Measurements from ENCODE around the gene NOS2.
"Not testable (repeated sequence)": the region's sequence is repeated elsewhere in the genome, so short reads cannot be mapped to it uniquely, and the experiment has no call there.

NOS2 gene

GRCh38 chr17:27780092-27780827 is 20.1 kb downstream of the NOS2 start:
- Histone ChIP-seq H3K4me1 (ENCODE audit: control insufficient read depth, insufficient read depth, low read length) (no peaks in the 10 kb centered on the region), H3K27me3 (ENCODE audit: control insufficient read depth, insufficient read depth, low read length) (no peaks in the 10 kb centered on the region), H3K36me3 (ENCODE audit: control insufficient read depth, insufficient read depth, low read length) (no peaks in the 10 kb centered on the region), H3K4me3 (ENCODE audit: low read depth, low read length) (no peak overlapping the region), H3K9ac (ENCODE audit: low read depth, low read length) (no peak overlapping the region), H3K9me3 (ENCODE audit: control insufficient read depth, insufficient read depth, low read length) (no peaks in the 10 kb centered on the region)

DNA sequence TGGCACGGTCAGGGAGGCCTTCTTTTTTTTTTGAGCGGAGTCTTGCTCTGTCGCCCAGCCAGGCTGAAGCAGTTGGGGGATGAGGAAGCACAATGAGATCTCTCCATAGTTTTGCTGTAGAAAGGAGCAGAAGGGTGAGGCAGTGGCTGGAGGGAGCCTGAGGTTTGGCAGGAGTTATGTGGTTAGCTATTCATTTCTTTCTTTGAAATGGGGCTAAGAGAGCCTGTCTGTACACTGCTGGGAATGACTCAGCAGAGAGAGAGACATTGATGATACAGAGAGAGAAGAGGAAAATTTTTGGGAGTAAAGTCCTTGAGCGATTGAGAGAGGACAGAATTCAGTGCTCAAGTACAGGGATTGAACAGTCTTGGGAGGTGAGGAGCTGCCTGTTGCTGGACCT is 22.1 kb downstream of the NOS2 start:
- Histone ChIP-seq H3K4me1 (ENCODE audit: control insufficient read depth, insufficient read depth, low read length) (no peaks in the 10 kb centered on the region), H3K27me3 (ENCODE audit: control insufficient read depth, insufficient read depth, low read length) (no peaks in the 10 kb centered on the region)

GRCh38 chr17:27776882-27777624 is 23.3 kb downstream of the NOS2 start:
- H3K9me3 ChIP-seq (ENCODE audit: control insufficient read depth, insufficient read depth, low read length) = no peaks in the 10 kb centered on the region
- no peaks in the 10 kb centered on the region for H3K27me3 ChIP-seq (ENCODE audit: control insufficient read depth, insufficient read depth, low read length)
- H3K9ac ChIP-seq (ENCODE audit: low read depth, low read length) = no peak overlapping the region
- H3K4me1 ChIP-seq (ENCODE audit: control insufficient read depth, insufficient read depth, low read length) = no peaks in the 10 kb centered on the region
- no peak overlapping the region for H3K4me3 ChIP-seq (ENCODE audit: low read depth, low read length)
- no peaks in the 10 kb centered on the region for H3K36me3 ChIP-seq (ENCODE audit: control insufficient read depth, insufficient read depth, low read length)

More for the DNA sequence above, 22.1 kb downstream of the NOS2 start:
- Histone ChIP-seq H3K9me3 (ENCODE audit: control insufficient read depth, insufficient read depth, low read length) (no peaks in the 10 kb centered on the region), H3K9ac (ENCODE audit: low read depth, low read length) (no peak overlapping the region), H3K4me3 (ENCODE audit: low read depth, low read length) (no peak overlapping the region), H3K36me3 (ENCODE audit: control insufficient read depth, insufficient read depth, low read length) (no peaks in the 10 kb centered on the region)

DNA sequence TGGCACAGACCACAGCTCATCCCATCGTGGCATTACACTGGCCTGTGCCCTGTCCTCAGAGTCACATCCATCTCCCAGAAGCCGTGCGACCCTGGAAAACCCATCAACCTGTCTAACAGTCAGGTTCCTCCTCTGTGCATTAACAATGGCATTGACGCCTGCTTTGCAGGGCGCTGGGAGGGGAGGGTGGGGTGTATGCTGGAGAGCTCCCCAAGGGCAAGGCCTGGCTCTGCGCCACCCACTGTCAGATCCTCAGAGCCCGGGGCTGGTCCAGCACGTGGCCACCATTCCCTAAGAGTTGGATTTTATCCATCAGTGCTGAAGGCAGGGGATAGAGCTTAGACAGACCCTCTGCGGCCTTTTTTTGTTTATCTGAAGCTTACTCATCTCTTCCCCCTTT is 28.7 kb downstream of the NOS2 start:
- H3K4me3 ChIP-seq (ENCODE audit: low read depth, low read length) = no peak overlapping the region
- no peak overlapping the region for H3K9ac ChIP-seq (ENCODE audit: low read depth, low read length)
- H3K9me3 ChIP-seq (ENCODE audit: control insufficient read depth, insufficient read depth, low read length) = no peaks in the 10 kb centered on the region
- no peaks in the 10 kb centered on the region for H3K27me3 ChIP-seq (ENCODE audit: control insufficient read depth, insufficient read depth, low read length)
- H3K36me3 ChIP-seq (ENCODE audit: control insufficient read depth, insufficient read depth, low read length) = no peaks in the 10 kb centered on the region
- no peaks in the 10 kb centered on the region for H3K4me1 ChIP-seq (ENCODE audit: control insufficient read depth, insufficient read depth, low read length)

GRCh38 chr17:27770877-27771276 is 29.5 kb downstream of the NOS2 start:
- no peaks in the 10 kb centered on the region for H3K27me3 ChIP-seq (ENCODE audit: control insufficient read depth, insufficient read depth, low read length)
- no peaks in the 10 kb centered on the region for H3K9me3 ChIP-seq (ENCODE audit: control insufficient read depth, insufficient read depth, low read length)
- no peak overlapping the region for H3K4me3 ChIP-seq (ENCODE audit: low read depth, low read length)
- H3K4me1 ChIP-seq (ENCODE audit: control insufficient read depth, insufficient read depth, low read length) = no peaks in the 10 kb centered on the region
- H3K36me3 ChIP-seq (ENCODE audit: control insufficient read depth, insufficient read depth, low read length) = no peaks in the 10 kb centered on the region
- no peak overlapping the region for H3K9ac ChIP-seq (ENCODE audit: low read depth, low read length)

- Histone ChIP-seq H3K9ac (ENCODE audit: low read depth, low read length) (no peak overlapping the region), H3K4me3 (ENCODE audit: low read depth, low read length) (no peak overlapping the region), H3K27me3 (ENCODE audit: control insufficient read depth, insufficient read depth, low read length) (no peaks in the 10 kb centered on the region), H3K9me3 (ENCODE audit: control insufficient read depth, insufficient read depth, low read length) (no peaks in the 10 kb centered on the region), H3K4me1 (ENCODE audit: control insufficient read depth, insufficient read depth, low read length) (no peaks in the 10 kb centered on the region), H3K36me3 (ENCODE audit: control insufficient read depth, insufficient read depth, low read length) (no peaks in the 10 kb centered on the region)
These were observed 31.4 kb downstream of the NOS2 start for GRCh38 chr17:27768858-27769410.

GRCh38 chr17:27766438-27766837 is 33.9 kb downstream of the NOS2 start:
- Histone ChIP-seq H3K9me3 (ENCODE audit: control insufficient read depth, insufficient read depth, low read length) (no peaks in the 10 kb centered on the region), H3K36me3 (ENCODE audit: control insufficient read depth, insufficient read depth, low read length) (no peaks in the 10 kb centered on the region), H3K27me3 (ENCODE audit: control insufficient read depth, insufficient read depth, low read length) (no peaks in the 10 kb centered on the region), H3K4me1 (ENCODE audit: control insufficient read depth, insufficient read depth, low read length) (no peaks in the 10 kb centered on the region), H3K9ac (ENCODE audit: low read depth, low read length) (no peak overlapping the region), H3K4me3 (ENCODE audit: low read depth, low read length) (no peak overlapping the region)

GRCh38 chr17:27765353-27765752 is 35.0 kb downstream of the NOS2 start:
- Histone ChIP-seq H3K36me3 (ENCODE audit: control insufficient read depth, insufficient read depth, low read length) (no peaks in the 10 kb centered on the region), H3K4me3 (ENCODE audit: low read depth, low read length) (no peak overlapping the region)

DNA sequence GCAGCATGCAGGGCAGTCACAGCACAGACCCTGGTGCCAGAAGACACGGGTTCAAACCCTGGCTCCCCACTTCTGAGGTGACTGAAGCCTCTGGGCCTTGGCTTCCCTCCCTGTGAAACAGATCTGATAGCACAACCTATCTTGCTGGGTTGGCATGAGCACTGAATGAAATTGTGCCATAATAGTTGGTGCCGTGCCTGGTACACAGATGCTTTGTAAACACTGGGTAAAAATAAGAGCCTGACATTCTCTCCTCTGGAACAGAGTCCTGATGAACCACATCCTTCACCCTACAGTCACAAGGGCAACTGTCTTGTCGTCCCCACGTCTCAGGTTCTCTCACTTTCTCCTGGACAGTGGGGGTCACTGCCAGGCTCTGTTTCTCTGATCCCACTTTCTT is 35.7 kb downstream of the NOS2 start:
- Histone ChIP-seq H3K4me1 (ENCODE audit: control insufficient read depth, insufficient read depth, low read length) (no peaks in the 10 kb centered on the region), H3K27me3 (ENCODE audit: control insufficient read depth, insufficient read depth, low read length) (no peaks in the 10 kb centered on the region), H3K9ac (ENCODE audit: low read depth, low read length) (no peak overlapping the region), H3K4me3 (ENCODE audit: low read depth, low read length) (no peak overlapping the region), H3K9me3 (ENCODE audit: control insufficient read depth, insufficient read depth, low read length) (no peaks in the 10 kb centered on the region), H3K36me3 (ENCODE audit: control insufficient read depth, insufficient read depth, low read length) (no peaks in the 10 kb centered on the region)

More at GRCh38 chr17:27765353-27765752, 35.0 kb downstream of the NOS2 start:
- Histone ChIP-seq H3K9ac (ENCODE audit: low read depth, low read length) (no peak overlapping the region), H3K4me1 (ENCODE audit: control insufficient read depth, insufficient read depth, low read length) (no peaks in the 10 kb centered on the region), H3K27me3 (ENCODE audit: control insufficient read depth, insufficient read depth, low read length) (no peaks in the 10 kb centered on the region), H3K9me3 (ENCODE audit: control insufficient read depth, insufficient read depth, low read length) (no peaks in the 10 kb centered on the region)

DNA sequence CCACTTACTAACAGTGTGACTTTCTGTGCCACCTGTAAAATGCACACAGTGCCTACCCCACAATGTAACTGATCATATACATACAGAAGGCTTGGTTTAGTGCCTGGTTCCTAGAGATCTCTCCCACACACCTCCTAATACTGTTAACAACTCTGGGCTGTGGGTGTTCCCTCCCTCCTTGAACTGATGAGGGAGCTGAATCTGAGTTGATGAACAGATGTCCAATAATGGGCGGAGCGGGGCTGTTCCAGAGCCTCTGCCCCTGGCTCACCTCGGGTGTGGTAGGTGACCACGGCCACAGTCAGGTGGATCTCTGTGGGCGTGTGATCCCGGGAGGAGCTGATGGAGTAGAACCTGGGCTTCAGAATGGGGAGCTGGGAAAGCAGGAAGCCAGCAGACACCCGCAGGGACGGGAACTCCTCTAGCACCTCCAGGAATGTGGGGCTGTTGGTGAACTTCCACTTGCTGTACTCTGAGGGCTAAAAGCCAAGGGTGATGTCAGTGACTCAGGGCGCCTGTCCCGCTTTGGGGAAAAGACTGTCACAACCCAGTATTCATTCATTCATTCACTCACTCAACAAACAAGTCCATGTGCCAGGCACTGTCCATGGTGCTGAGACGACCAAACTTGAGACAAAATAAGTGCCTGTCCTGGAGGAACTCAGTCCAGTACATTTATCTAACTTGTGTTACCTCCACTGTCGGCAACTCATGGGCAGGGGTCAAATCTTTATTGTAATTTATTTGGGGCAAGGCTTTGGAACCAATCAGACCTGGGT is 37.6 kb downstream of the NOS2 start:
- H3K4me1 ChIP-seq (ENCODE audit: control insufficient read depth, insufficient read depth, low read length) = no peaks in the 10 kb centered on the region
- no peak overlapping the region for H3K4me3 ChIP-seq (ENCODE audit: low read depth, low read length)
- no peak overlapping the region for H3K9ac ChIP-seq (ENCODE audit: low read depth, low read length)
- H3K27me3 ChIP-seq (ENCODE audit: control insufficient read depth, insufficient read depth, low read length) = no peaks in the 10 kb centered on the region
- no peaks in the 10 kb centered on the region for H3K36me3 ChIP-seq (ENCODE audit: control insufficient read depth, insufficient read depth, low read length)
- H3K9me3 ChIP-seq (ENCODE audit: control insufficient read depth, insufficient read depth, low read length) = no peaks in the 10 kb centered on the region

DNA sequence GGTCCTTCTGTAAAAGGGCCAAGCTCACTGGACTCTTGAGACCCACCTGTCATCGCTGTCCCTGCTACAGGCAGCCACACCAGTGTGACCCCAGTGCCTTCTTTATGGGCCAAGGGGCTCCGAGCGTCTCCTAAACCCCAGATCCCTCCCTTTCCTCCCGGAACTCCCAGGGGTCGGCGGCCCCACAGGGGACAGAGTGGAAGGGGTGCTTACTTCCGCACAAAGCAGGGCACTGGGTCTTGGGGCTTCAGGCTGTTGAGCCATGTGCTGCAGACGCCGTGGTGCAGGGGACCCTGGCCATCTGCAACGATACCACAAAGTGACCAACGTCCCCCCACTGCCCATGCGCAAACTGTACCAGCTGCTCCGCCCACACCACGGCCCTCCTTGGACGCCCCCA is 39.4 kb downstream of the NOS2 start:
- not testable (repeated sequence) for H3K4me1 ChIP-seq (ENCODE audit: control insufficient read depth, insufficient read depth, low read length); H3K9ac ChIP-seq (ENCODE audit: low read depth, low read length); H3K27me3 ChIP-seq (ENCODE audit: control insufficient read depth, insufficient read depth, low read length); H3K4me3 ChIP-seq (ENCODE audit: low read depth, low read length); H3K9me3 ChIP-seq (ENCODE audit: control insufficient read depth, insufficient read depth, low read length); H3K36me3 ChIP-seq (ENCODE audit: control insufficient read depth, insufficient read depth, low read length)
